Activated T-cell treated with anti-CD3 and anti-CD28 coated beads, Interleukin-2, amount 50 U/mL, for 48 hours (primary cell): ENCODE data around the gene MACROD2.

ENCODE experiments used
- DNase-seq, 2 experiments: peaks; one replicate each; pipeline ENCODE4 v3.0.0-alpha.2; 2020

The MACROD2 gene

GRCh38 chr20:15031546-15032351 is 1036.4 kb downstream of the MACROD2 start:
- no peak for DNase-seq

- no peak for DNase-seq
Measured at GRCh38 chr20:15032352-15032622, 1037.0 kb downstream of the MACROD2 start.

GRCh38 chr20:15033269-15033668 is 1038.0 kb downstream of the MACROD2 start:
- DNase-seq: no peak

GRCh38 chr20:15033891-15034290 is 1038.6 kb downstream of the MACROD2 start:
- no peak for DNase-seq

- no peak for DNase-seq
Measured at GRCh38 chr20:15036948-15037347, 1041.6 kb downstream of the MACROD2 start.

- no peak for DNase-seq
Measured at GRCh38 chr20:15039088-15039752, 1043.9 kb downstream of the MACROD2 start.

GRCh38 chr20:15042723-15043122 is 1047.4 kb downstream of the MACROD2 start:
- DNase-seq: no peak

GRCh38 chr20:15045246-15045645 is 1049.9 kb downstream of the MACROD2 start:
- DNase-seq: no peak

GRCh38 chr20:15047042-15047441 is 1051.7 kb downstream of the MACROD2 start:
- DNase-seq: no peak

GRCh38 chr20:15047601-15048000 is 1052.3 kb downstream of the MACROD2 start:
- DNase-seq: no peak

GRCh38 chr20:15056246-15056645 is 1060.9 kb downstream of the MACROD2 start:
- no peak for DNase-seq

GRCh38 chr20:15058841-15059240 is 1063.5 kb downstream of the MACROD2 start:
- DNase-seq: no peak

- no peak for DNase-seq
Measured at GRCh38 chr20:15059438-15059837, 1064.1 kb downstream of the MACROD2 start.

- DNase-seq: no peak
Measured at GRCh38 chr20:15060265-15061060, 1065.1 kb downstream of the MACROD2 start.

- no peak for DNase-seq
Measured at GRCh38 chr20:15061061-15061430, 1065.7 kb downstream of the MACROD2 start.

- DNase-seq: no peak
Measured at GRCh38 chr20:15061955-15062354, 1066.6 kb downstream of the MACROD2 start.

- no peak for DNase-seq
Measured at GRCh38 chr20:15063081-15063480, 1067.8 kb downstream of the MACROD2 start.

GRCh38 chr20:15064741-15065140 is 1069.4 kb downstream of the MACROD2 start:
- DNase-seq: no peak

- no peak for DNase-seq
Measured at GRCh38 chr20:15065794-15066193, 1070.5 kb downstream of the MACROD2 start.

GRCh38 chr20:15068486-15068885 is 1073.2 kb downstream of the MACROD2 start:
- DNase-seq: no peak

GRCh38 chr20:15069355-15069754 is 1074.0 kb downstream of the MACROD2 start:
- no peak for DNase-seq

GRCh38 chr20:15071085-15071808 is 1075.9 kb downstream of the MACROD2 start:
- DNase-seq: no peak

GRCh38 chr20:15072316-15072715 is 1077.0 kb downstream of the MACROD2 start:
- no peak for DNase-seq
